K562 (cell line): Measurements from ENCODE around the gene B4GALNT4. TPM values are rescaled to one million over a fixed set of nuclear protein-coding genes. Genes with fewer than 3 reads are reported as not detected.

Experiments used
- ATAC-seq: fragments of 200-7000 bp; cut with Tn5 transposase; 3 replicates; pipeline ENCODE4 v1.9.1; 2020; ENCODE audit warnings: moderate library complexity
- BruUV-seq: library from RNA; stranded (reverse); fragments of 400-500 nt; replicated peaks from 2 replicates; lab custom pipeline; 2021; lab: Mats Ljungman, UMichigan
- CTCF ChIA-PET: fragments of 300-600 bp; formaldehyde crosslinking; extraction: SDS; loops from one replicate; lab custom pipeline; 2021; ENCODE audit warnings: low intra/inter-chr PET ratio; lab: Yijun Ruan, JAX
- POLR2A ChIA-PET: fragments of 300-600, 350-650 bp; sonication (Branson Sonifier 250); formaldehyde crosslinking; extraction: SDS; loops from one replicate; lab custom pipeline; 2021; ENCODE audit warnings: antibody characterized with exemption, inconsistent platforms; lab: Yijun Ruan, JAX
- DNase-seq, 4 experiments: peaks; one replicate each; pipeline versions ENCODE4 v3.0.0 to v3.0.0-alpha.2; 2011 to 2018; ENCODE audit warnings: low spot score in 3 of 4, mixed read lengths in 3 of 4; ENCODE audit errors: extremely low read depth in 1 of 4
- FAIRE-seq: peaks from 2 replicates; lab custom pipeline; 2011; peaks lifted over from hg19 to GRCh38; lab: Jason Lieb, UNC
- H2AFZ ChIP-seq: 2 replicates; pipeline ENCODE4 v1.6.0; 2011; ENCODE audit warnings: low read depth, low read length, control low read depth, inconsistent platforms
- H3K27ac ChIP-seq: fragments of 200-600 bp; 3 replicates; pipeline ENCODE4 v1.8.0; 2011; ENCODE audit warnings: low read depth, mild to moderate bottlenecking, control low read depth, inconsistent platforms, low read length, moderate library complexity, mixed read lengths; ENCODE audit errors: extremely low read depth
- H3K27me3 ChIP-seq, 2 experiments: fragments of 300-600 bp in 1 of 2; 2 replicates in 1 of 2; 3 replicates in 1 of 2; pipeline versions ENCODE4 v1.6.0 to v1.8.0; 2011; ENCODE audit warnings: inconsistent platforms in 2 of 2, low read length in 2 of 2, mild to moderate bottlenecking in 1 of 2, mixed read lengths in 1 of 2, moderate library complexity in 1 of 2; ENCODE audit not compliant: control insufficient read depth in 2 of 2, insufficient read depth in 2 of 2
- H3K36me3 ChIP-seq: fragments of 300-600 bp; 3 replicates; pipeline ENCODE4 v1.8.0; 2011; ENCODE audit warnings: mild to moderate bottlenecking, low read length, inconsistent platforms; ENCODE audit not compliant: control insufficient read depth, insufficient read depth
- H3K4me1 ChIP-seq, 2 experiments: fragments of 200-600 bp in 1 of 2; replicated peaks in 1 of 2; 2 replicates in 1 of 2; 3 replicates in 1 of 2; pipeline versions ENCODE4 v1.5.1 to v1.8.0; 2011; ENCODE audit warnings: inconsistent platforms in 2 of 2, low read length in 2 of 2, mild to moderate bottlenecking in 1 of 2, mixed read lengths in 1 of 2, moderate library complexity in 1 of 2; ENCODE audit not compliant: control insufficient read depth in 2 of 2, insufficient read depth in 2 of 2
- H3K4me2 ChIP-seq: 2 replicates; pipeline ENCODE4 v1.6.1; 2011; ENCODE audit warnings: low read length, control low read depth, inconsistent platforms, mixed read lengths; ENCODE audit not compliant: insufficient read depth
- H3K4me3 ChIP-seq: fragments of 200-600 bp; sonication (generic), shearing (Covaris generic); 2 replicates; pipeline ENCODE4 v1.5.1; 2016; ENCODE audit warnings: control low read depth, inconsistent platforms
- H3K79me2 ChIP-seq: fragments of 200-600 bp; 3 replicates; pipeline ENCODE4 v1.8.0; 2011; ENCODE audit warnings: low read length, inconsistent platforms; ENCODE audit not compliant: control insufficient read depth, insufficient read depth
- H3K9ac ChIP-seq, 2 experiments: 2 replicates each; pipeline versions ENCODE4 v1.6.0 to v1.6.1; 2011; ENCODE audit warnings: low read depth in 2 of 2, low read length in 2 of 2, control low read depth in 1 of 2, inconsistent platforms in 1 of 2, mild to moderate bottlenecking in 1 of 2, mixed read lengths in 1 of 2; ENCODE audit not compliant: insufficient read depth in 1 of 2
- H3K9me1 ChIP-seq: one replicate; pipeline ENCODE4 v1.6.0; 2011; ENCODE audit warnings: inconsistent platforms, mild to moderate bottlenecking, low read length, moderate library complexity; ENCODE audit not compliant: control insufficient read depth, insufficient read depth
- H3K9me3 ChIP-seq: replicated peaks from 2 replicates; pipeline ENCODE4 v1.5.1; 2011; ENCODE audit warnings: low read depth, low read length, inconsistent platforms; ENCODE audit not compliant: control insufficient read depth, insufficient read depth
- H4K20me1 ChIP-seq: replicated peaks from 2 replicates; pipeline ENCODE4 v1.6.1; 2011; ENCODE audit warnings: low read length, inconsistent platforms, mixed read lengths; ENCODE audit not compliant: control insufficient read depth, insufficient read depth
- CCNT2 ChIP-seq: IDR thresholded peaks from 2 replicates; pipeline ENCODE4 v1.6.1; 2011; ENCODE audit warnings: borderline replicate concordance, low read depth, mild to moderate bottlenecking, moderate library complexity, mixed read lengths, low read length; ENCODE audit not compliant: insufficient read length; ENCODE audit errors: extremely low read depth
- HDAC8 ChIP-seq: fragments of 450-650 bp; IDR thresholded peaks from 2 replicates; pipeline ENCODE4 v1.6.1; 2016; ENCODE audit warnings: mild to moderate bottlenecking, missing genetic modification characterization, moderate library complexity, missing compliant biosample characterization
- HMGN3 ChIP-seq: IDR thresholded peaks from 2 replicates; pipeline ENCODE4 v1.6.1; 2011; ENCODE audit warnings: borderline replicate concordance, low read depth, mild to moderate bottlenecking, mixed read lengths, low read length; ENCODE audit not compliant: insufficient read length; ENCODE audit errors: extremely low read depth
- ILK ChIP-seq: fragments of 450-650 bp; IDR thresholded peaks from 2 replicates; pipeline ENCODE4 v1.6.1; 2016; ENCODE audit warnings: missing genetic modification characterization, low read depth, mild to moderate bottlenecking, missing compliant biosample characterization, moderate library complexity, borderline replicate concordance
- KLF16 ChIP-seq: IDR thresholded peaks from 2 replicates; pipeline ENCODE4 v1.6.1; 2016; ENCODE audit warnings: antibody characterized with exemption
- PHF20 ChIP-seq: fragments of 450-650 bp; IDR thresholded peaks from 2 replicates; pipeline ENCODE4 v1.6.1; 2018; ENCODE audit not compliant: partially characterized antibody
- POLR2G ChIP-seq: fragments of 200-400 bp; formaldehyde crosslinking; IDR thresholded peaks from 2 replicates; pipeline ENCODE4 v1.6.1; 2017; ENCODE audit warnings: low read depth, mild to moderate bottlenecking, antibody characterized with exemption, low read length, moderate library complexity
- PTRF ChIP-seq: fragments of 450-650 bp; IDR thresholded peaks from 2 replicates; pipeline ENCODE4 v1.6.1; 2016; ENCODE audit warnings: mild to moderate bottlenecking, missing genetic modification characterization, missing compliant biosample characterization
- RBM17 ChIP-seq: fragments of 200-400 bp; formaldehyde crosslinking; IDR thresholded peaks from 2 replicates; pipeline ENCODE4 v1.6.1; 2017; ENCODE audit warnings: low read depth, mild to moderate bottlenecking, low read length, borderline replicate concordance
- RHOXF2B ChIP-seq: fragments of 250-450 bp; sonication (Bioruptor Pico); conservative IDR thresholded peaks from 2 replicates; pipeline ENCODE4 v1.5.1; 2021
- SAFB2 ChIP-seq: fragments of 200-400 bp; formaldehyde crosslinking; IDR thresholded peaks from 2 replicates; pipeline ENCODE4 v1.6.1; 2018; ENCODE audit warnings: borderline replicate concordance, low read length, low read depth, moderate library complexity; ENCODE audit not compliant: severe bottlenecking
- SETDB1 ChIP-seq: IDR thresholded peaks from one replicate; pipeline ENCODE4 v1.6.1; 2012; ENCODE audit warnings: low read length, control low read depth, inconsistent platforms
- SIRT6 ChIP-seq: IDR thresholded peaks from one replicate; pipeline ENCODE4 v1.6.1; 2012; ENCODE audit warnings: low read depth, mild to moderate bottlenecking, control low read depth, inconsistent platforms, low read length, moderate library complexity
- SLC30A9 ChIP-seq: fragments of 250-450 bp; sonication (Bioruptor Pico); IDR thresholded peaks from 2 replicates; pipeline ENCODE4 v1.8.0; 2022; ENCODE audit warnings: mild to moderate bottlenecking, moderate library complexity
- STAG1 ChIP-seq: sonication (generic); formaldehyde crosslinking; IDR thresholded peaks from 2 replicates; pipeline ENCODE4 v1.5.0; 2020; ENCODE audit warnings: missing genetic modification reagents, borderline replicate concordance
- ZBTB33 ChIP-seq: sonication (generic); formaldehyde crosslinking; IDR thresholded peaks from 2 replicates; pipeline ENCODE4 v1.8.1; 2023; ENCODE audit warnings: mild to moderate bottlenecking, missing genetic modification reagents
- ZBTB7A ChIP-seq: IDR thresholded peaks from 2 replicates; pipeline ENCODE4 v1.6.1; 2011; ENCODE audit warnings: low read depth, mild to moderate bottlenecking, low read length, moderate library complexity, borderline replicate concordance; ENCODE audit not compliant: control insufficient read depth
- ZNF212 ChIP-seq: fragments of 450-650 bp; formaldehyde crosslinking; IDR thresholded peaks from 2 replicates; pipeline ENCODE4 v1.4.0; 2020; ENCODE audit warnings: mild to moderate bottlenecking
- WGBS: fragments of 100-300 bp; shearing (Covaris generic); methylation state at CpG from one replicate; pipeline ENCODE4 v1.1.6; 2016; ENCODE audit warnings: low coverage, mixed read lengths; ENCODE audit not compliant: insufficient coverage; ENCODE audit errors: missing lambda C conversion rate; 5-methylcytosine and 5-hydroxymethylcytosine counted together
- in situ Hi-C: fragments of 300-500 bp; cut with MboI; formaldehyde crosslinking; loops from 4 replicates; pipeline ENCODE4 v1.15.0; 2018; ENCODE audit warnings: inconsistent platforms, mixed read lengths
- intact Hi-C: fragments of 100-400 bp; cut with micrococcal nuclease; formaldehyde crosslinking; loops from 2 replicates; pipeline ENCODE4 v1.14.2; 2022
- polyA plus RNA-seq, 8 experiments: library from polyadenylated mRNA; depleted of rRNA in 4 of 8; stranded (reverse) in 5 of 8; unstranded in 3 of 8; fragments of >200 nt; fragmentation: Nextera tagmentation in 2 of 8; fragmentation: Illumina TruSeq in 1 of 8; extraction: Ambion mirVana in 2 of 8; extraction: Trizol in 1 of 8; gene quantifications; 2 replicates each; pipeline versions ENCODE4 v1.2.1 to v1.2.3, GENCODE V29; 2011 to 2014; ENCODE audit warnings: inconsistent platforms in 1 of 8, missing spikeins in 1 of 8
- total RNA-seq, 7 experiments: library from RNA; depleted of rRNA in 6 of 7; stranded (reverse); fragments of >200 nt in 6 of 7; fragmentation: Illumina TruSeq in 2 of 7; extraction: Trizol in 2 of 7; gene quantifications; 2 replicates each; pipeline versions ENCODE4 v1.2.1 to v1.2.3, GENCODE V29; 2011 to 2021; ENCODE audit warnings: low replicate concordance in 1 of 7

Gene B4GALNT4
- total and polyA plus RNA-seq, 9 of the 15 experiments (the other 6 are each of a cell fraction or from before 2014, with no cell fraction given), result 0.20 to 37.1 (median 10.8) TPM; not detected in 1

DNA sequence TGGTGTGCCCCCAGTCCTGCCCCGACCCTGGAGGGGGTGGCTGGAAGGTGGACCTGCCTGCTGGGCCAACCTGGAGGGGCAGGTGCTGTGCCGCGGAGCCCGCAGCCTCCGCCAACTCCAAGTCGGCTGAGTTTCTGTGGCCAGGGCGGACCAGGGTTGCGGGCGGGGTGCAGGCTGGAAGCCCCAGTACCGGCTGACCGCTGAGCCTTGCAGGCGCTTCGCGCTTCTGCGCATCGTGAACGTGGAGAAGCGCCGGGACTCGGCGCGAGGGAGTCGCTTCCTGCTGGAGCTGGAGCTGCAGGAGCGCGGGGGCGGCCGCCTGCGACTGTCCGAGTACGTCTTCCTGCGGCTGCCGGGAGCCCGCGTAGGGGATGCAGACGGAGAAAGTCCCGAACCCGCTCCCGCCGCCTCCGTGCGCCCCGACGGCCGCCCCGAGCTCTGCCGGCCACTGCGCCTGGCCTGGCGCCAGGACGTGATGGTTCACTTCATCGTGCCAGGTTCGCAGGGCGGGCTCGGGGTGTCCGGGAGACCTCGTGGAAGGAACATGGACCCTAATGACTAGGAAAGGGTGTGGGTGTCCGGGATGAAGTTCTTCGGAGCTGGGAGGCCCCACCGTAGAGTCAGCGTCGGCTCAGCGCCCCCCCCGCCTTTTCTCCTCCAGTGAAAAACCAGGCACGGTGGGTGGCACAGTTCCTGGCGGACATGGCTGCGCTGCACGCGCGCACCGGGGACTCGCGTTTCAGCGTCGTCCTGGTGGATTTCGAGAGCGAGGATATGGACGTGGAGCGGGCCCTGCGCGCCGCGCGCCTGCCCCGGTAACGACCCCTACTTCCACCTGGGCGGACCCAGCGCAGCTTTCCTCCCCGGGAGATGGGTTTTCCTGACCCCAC is 10.2 kb downstream of the B4GALNT4 start:
- WGBS, result 94% methylated on average over 33 of the region's 87 CpGs
- no peaks in the 10 kb centered on the region for H3K9me1 ChIP-seq
- CTCF ChIA-PET, result no interaction called here
- FAIRE-seq (no peak), DNase-seq (no peak), ATAC-seq (no peak)
- no peak overlapping the region for H3K9ac ChIP-seq
- H3K9me3 ChIP-seq, result peaks cover 2% of the 10 kb centered on the region; the same call in 1 of the 2 replicates
- no peak overlapping the region for H3K27ac ChIP-seq
- no peak overlapping the region for H2AFZ ChIP-seq
- POLR2A ChIA-PET, result no interaction called here
- H3K4me1 ChIP-seq, result peaks cover 0 to 31% of the 10 kb centered on the region in 2 experiments; a peak in 2 of 5 replicates
- intact Hi-C loops (no loop called here), in situ Hi-C loops (no loop called here)
- no peaks in the 10 kb centered on the region for H3K27me3 ChIP-seq
- H3K36me3 ChIP-seq, result peaks cover 31% of the 10 kb centered on the region; the same call in 2 of the 3 replicates
- no TSS peak for BruUV-seq
- no peak overlapping the region for H3K4me2 ChIP-seq
- TF ChIP-seq HMGN3, result peak; percentile 8
- no peak for TF ChIP-seq SIRT6
- TF ChIP-seq POLR2G, result peak; percentile 38; the same call in 1 of the 2 replicates
- TF ChIP-seq SLC30A9, result no peak
- no peak for TF ChIP-seq ILK (tag)
- no peak for TF ChIP-seq RHOXF2B (CRISPR knock-in tag)
- no peak for TF ChIP-seq HDAC8 (tag)
- no peak for TF ChIP-seq STAG1 (CRISPR knock-in tag)
- TF ChIP-seq ZBTB33 (CRISPR knock-in tag), result peak; percentile 60; the same call in 1 of the 2 replicates
- no peak for TF ChIP-seq SETDB1
- TF ChIP-seq PTRF (tag), result no peak
- TF ChIP-seq RBM17, result no peak
- TF ChIP-seq SAFB2, result no peak
- TF ChIP-seq ZNF212 (CRISPR knock-in tag), result no peak
- no peak for TF ChIP-seq ZBTB7A
- no peak for TF ChIP-seq KLF16
- TF ChIP-seq PHF20, result no peak
- peak; percentile 19 for TF ChIP-seq CCNT2
- no peak overlapping the region for H3K4me3 ChIP-seq
- no peaks in the 10 kb centered on the region for H4K20me1 ChIP-seq
- H3K79me2 ChIP-seq, result no peaks in the 10 kb centered on the region
